ENCODE measurements around the gene POLR1A. TPM values are rescaled to one million over a fixed set of nuclear protein-coding genes. Genes with fewer than 3 reads are reported as not detected.

POLR1A gene
- total RNA-seq, 1 donor from 2014 or later: 40.4 TPM

GRCh38 chr2:86038291-86039081 is 67.2 kb downstream of the POLR1A start:
- DNase-seq (ENCODE audit: low read depth): peak; percentile 100

- DNase-seq (ENCODE audit: low read depth): no peak
Measured at GRCh38 chr2:86037795-86038192, 67.9 kb downstream of the POLR1A start.

GRCh38 chr2:86037141-86037794 is 68.4 kb downstream of the POLR1A start:
- peak; percentile 79 for DNase-seq (ENCODE audit: low read depth)

- no peak for DNase-seq (ENCODE audit: low read depth)
Measured at GRCh38 chr2:86036669-86037138, 69.0 kb downstream of the POLR1A start.

- DNase-seq (ENCODE audit: low read depth): peak; percentile 94
Measured at GRCh38 chr2:86035883-86036668, 69.6 kb downstream of the POLR1A start.

GRCh38 chr2:86035376-86035882 is 70.3 kb downstream of the POLR1A start:
- DNase-seq (ENCODE audit: low read depth): no peak

GRCh38 chr2:86033751-86034692 is 71.7 kb downstream of the POLR1A start:
- DNase-seq (ENCODE audit: low read depth): no peak

- no peak for DNase-seq (ENCODE audit: low read depth)
Measured at GRCh38 chr2:86032861-86033595, 72.7 kb downstream of the POLR1A start.

- DNase-seq (ENCODE audit: low read depth): no peak
Measured at GRCh38 chr2:86031606-86032005, 74.1 kb downstream of the POLR1A start.

GRCh38 chr2:86031151-86031550 is 74.5 kb downstream of the POLR1A start:
- DNase-seq (ENCODE audit: low read depth): no peak

GRCh38 chr2:86029873-86030272 is 75.8 kb downstream of the POLR1A start:
- DNase-seq (ENCODE audit: low read depth): no peak

- DNase-seq (ENCODE audit: low read depth): no peak
Measured at GRCh38 chr2:86028766-86029381, 76.8 kb downstream of the POLR1A start.

GRCh38 chr2:86027922-86028765 is 77.5 kb downstream of the POLR1A start:
- no peak for DNase-seq (ENCODE audit: low read depth)

- DNase-seq (ENCODE audit: low read depth): no peak
Measured at GRCh38 chr2:86027196-86027921, 78.3 kb downstream of the POLR1A start.

GRCh38 chr2:86026744-86027065 is 79.0 kb downstream of the POLR1A start:
- no peak for DNase-seq (ENCODE audit: low read depth)

- DNase-seq (ENCODE audit: low read depth): no peak
Measured at GRCh38 chr2:86025976-86026743, 79.5 kb downstream of the POLR1A start.

- no peak for DNase-seq (ENCODE audit: low read depth)
Measured at GRCh38 chr2:86025229-86025820, 80.4 kb downstream of the POLR1A start.

All from renal cortical epithelial cell (primary cell).